ENCODE measurements around the gene CNOT8. TPM values are rescaled to one million over a fixed set of nuclear protein-coding genes. Genes with fewer than 3 reads are reported as not detected.

The CNOT8 gene
- polyA plus RNA-seq, 1 of the 3 experiments (the other 2 are of a cell fraction): 45.3 TPM

- H3K27ac ChIP-seq (ENCODE audit: low read depth in 2 of 2, low read length in 1 of 2): no peak overlapping the region
- H3K9me2 ChIP-seq: no peaks in the 10 kb centered on the region
- no peaks in the 10 kb centered on the region for H3K4me1 ChIP-seq (ENCODE audit: control insufficient read depth in 1 of 2, insufficient read depth in 2 of 2, low read depth in 1 of 2, low read length in 1 of 2)
- H3K4me2 ChIP-seq: no peak overlapping the region
- H3K79me2 ChIP-seq (ENCODE audit: insufficient read depth): no peaks in the 10 kb centered on the region; the same call in 1 of the 2 replicates
- H3K9ac ChIP-seq: no peak overlapping the region
- ChIA-PET POLR2A (no interaction called here), CTCF (interaction anchor here (1.2 kb wide), 1 partner anchor 36 kb away, joined by 4 read pairs; no protein-coding TSS in a partner anchor)
- H2AFZ ChIP-seq (ENCODE audit: low read depth): no peak overlapping the region
- H3K36me3 ChIP-seq (replicated peaks in 1 of 2; ENCODE audit: control insufficient read depth in 1 of 2, insufficient read depth in 2 of 2, low read length in 1 of 2): peaks cover 64 to 82% of the 10 kb centered on the region in 2 experiments
- H3K27me3 ChIP-seq (ENCODE audit: insufficient read depth): no peaks in the 10 kb centered on the region
- H3F3A ChIP-seq (replicated peaks; ENCODE audit: insufficient read depth): no peaks in the 10 kb centered on the region
- H4K20me1 ChIP-seq (ENCODE audit: insufficient read depth): no peaks in the 10 kb centered on the region
- no peak overlapping the region for H3K4me3 ChIP-seq (ENCODE audit: low read depth in 2 of 2, low read length in 1 of 2)
- H3K9me3 ChIP-seq: no peaks in the 10 kb centered on the region
- no peak for DNase-seq
- no peak for TF ChIP-seq GATA2 (CRISPR knock-in tag; IDR thresholded peaks at IDR 0.05)
- no peak for TF ChIP-seq MEF2A (IDR thresholded peaks at IDR 0.05; ENCODE audit: borderline replicate concordance, low read depth)
Observed at GRCh38 chr5:154896562-154897165, 38.2 kb downstream of the CNOT8 start.

GRCh38 chr5:154898210-154898609 lies 39.8 kb downstream of the CNOT8 start:
- Histone ChIP-seq H3K9me2 (no peaks in the 10 kb centered on the region), H3K36me3 (replicated peaks in 1 of 2; ENCODE audit: control insufficient read depth in 1 of 2, insufficient read depth in 2 of 2, low read length in 1 of 2) (peaks cover 68 to 84% of the 10 kb centered on the region in 2 experiments), H3K79me2 (ENCODE audit: insufficient read depth) (no peaks in the 10 kb centered on the region; the same call in 1 of the 2 replicates), H2AFZ (ENCODE audit: low read depth) (no peak overlapping the region), H4K20me1 (ENCODE audit: insufficient read depth) (no peaks in the 10 kb centered on the region), H3F3A (replicated peaks; ENCODE audit: insufficient read depth) (no peaks in the 10 kb centered on the region), H3K4me1 (ENCODE audit: control insufficient read depth in 1 of 2, insufficient read depth in 2 of 2, low read depth in 1 of 2, low read length in 1 of 2) (no peaks in the 10 kb centered on the region), H3K4me2 (no peak overlapping the region), H3K4me3 (ENCODE audit: low read depth in 2 of 2, low read length in 1 of 2) (no peak overlapping the region), H3K9ac (no peak overlapping the region), H3K27ac (ENCODE audit: low read depth in 2 of 2, low read length in 1 of 2) (no peak overlapping the region), H3K27me3 (ENCODE audit: insufficient read depth) (no peaks in the 10 kb centered on the region), H3K9me3 (no peaks in the 10 kb centered on the region)
- ChIA-PET CTCF (no interaction called here), POLR2A (no interaction called here)
- 97% methylated on average over 4 of the region's 4 CpGs for WGBS (ENCODE audit: low lambda C conversion rate)
- no peak for DNase-seq
- TF ChIP-seq MAX (IDR thresholded peaks at IDR 0.05; ENCODE audit: low read depth): no peak
- TF ChIP-seq TAF1 (IDR thresholded peaks at IDR 0.05; ENCODE audit: borderline replicate concordance, low read depth, low read length): no peak
- TF ChIP-seq TCF12 (IDR thresholded peaks at IDR 0.05): no peak
- TF ChIP-seq RCOR1 (IDR thresholded peaks at IDR 0.05; ENCODE audit: low read length): no peak
- TF ChIP-seq GATA2 (CRISPR knock-in tag; IDR thresholded peaks at IDR 0.05): no peak
- no peak for TF ChIP-seq ZBTB33 (IDR thresholded peaks at IDR 0.05; ENCODE audit: borderline replicate concordance, low read depth)
- no peak for TF ChIP-seq SIN3A (IDR thresholded peaks at IDR 0.05; ENCODE audit: borderline replicate concordance, low read depth, low read length)
- TF ChIP-seq GABPA (IDR thresholded peaks at IDR 0.05; ENCODE audit: low read depth): no peak
- no peak for TF ChIP-seq MEF2A (IDR thresholded peaks at IDR 0.05; ENCODE audit: borderline replicate concordance, low read depth)
- TF ChIP-seq MXI1 (IDR thresholded peaks at IDR 0.05; ENCODE audit: low read depth, low read length): no peak
- no peak for TF ChIP-seq FOSL2 (IDR thresholded peaks at IDR 0.05; ENCODE audit: borderline replicate concordance, low read depth)
- TF ChIP-seq USF1 (IDR thresholded peaks at IDR 0.05; ENCODE audit: borderline replicate concordance, low read depth): no peak
- no peak for TF ChIP-seq FOXM1 (IDR thresholded peaks at IDR 0.05; ENCODE audit: low read depth)
- no peak for TF ChIP-seq PBX3 (IDR thresholded peaks at IDR 0.05)
- TF ChIP-seq FOXJ3 (CRISPR knock-in tag; IDR thresholded peaks at IDR 0.05): no peak
